MM.1S (cell line): ENCODE measurements around the gene ALDH2.

ENCODE experiments used
- DNase-seq: peaks from one replicate; pipeline ENCODE4 v3.0.0-alpha.2; 2015
- H2AFZ ChIP-seq: fragments of 300-600 bp; sonication (generic); 2 replicates; pipeline ENCODE4 v1.6.0; 2016; ENCODE audit warnings: antibody characterized with exemption, low read length
- H3F3A ChIP-seq: fragments of 300-600 bp; sonication (generic); 2 replicates; pipeline ENCODE4 v1.6.1; 2016; ENCODE audit warnings: mild to moderate bottlenecking, antibody characterized with exemption, low read length, moderate library complexity, mixed read lengths; ENCODE audit not compliant: insufficient read depth
- H3K27ac ChIP-seq: fragments of 300-600 bp; sonication (generic); 2 replicates; pipeline ENCODE4 v1.5.1; 2016; ENCODE audit warnings: mild to moderate bottlenecking, low read length
- H3K27me3 ChIP-seq: fragments of 300-600 bp; sonication (generic); replicated peaks from 2 replicates; pipeline ENCODE4 v1.6.0; 2016; ENCODE audit warnings: low read length; ENCODE audit not compliant: insufficient read depth
- H3K36me3 ChIP-seq: fragments of 300-600 bp; sonication (generic); replicated peaks from 2 replicates; pipeline ENCODE4 v1.6.1; 2016; ENCODE audit warnings: mild to moderate bottlenecking, low read length, mixed read lengths; ENCODE audit not compliant: insufficient read depth
- H3K4me1 ChIP-seq: fragments of 300-600 bp; sonication (generic); 2 replicates; pipeline ENCODE4 v1.6.1; 2016; ENCODE audit warnings: low read length, mixed read lengths
- H3K4me2 ChIP-seq: fragments of 300-600 bp; sonication (generic); 2 replicates; pipeline ENCODE4 v1.6.0; 2016; ENCODE audit warnings: low read depth, low read length
- H3K4me3 ChIP-seq: fragments of 300-600 bp; sonication (generic); 2 replicates; pipeline ENCODE4 v1.5.1; 2016; ENCODE audit warnings: low read length, mixed read lengths
- H3K79me2 ChIP-seq: fragments of 300-600 bp; sonication (generic); 2 replicates; pipeline ENCODE4 v1.6.1; 2016; ENCODE audit warnings: mixed run types, low read length, mixed read lengths
- H3K9ac ChIP-seq: fragments of 300-600 bp; sonication (generic); 2 replicates; pipeline ENCODE4 v1.6.1; 2016; ENCODE audit warnings: low read length, mixed read lengths
- H3K9me2 ChIP-seq: fragments of 300-600 bp; sonication (generic); replicated peaks from 2 replicates; pipeline ENCODE4 v1.6.1; 2016; ENCODE audit warnings: mild to moderate bottlenecking, low read length, mixed read lengths; ENCODE audit not compliant: insufficient read depth
- H3K9me3 ChIP-seq: fragments of 300-600 bp; sonication (generic); replicated peaks from 2 replicates; pipeline ENCODE4 v1.6.1; 2016; ENCODE audit warnings: mild to moderate bottlenecking, low read length, mixed read lengths; ENCODE audit not compliant: insufficient read depth
- H4K20me1 ChIP-seq: fragments of 300-600 bp; sonication (generic); 2 replicates; pipeline ENCODE4 v1.6.1; 2016; ENCODE audit warnings: mild to moderate bottlenecking, low read length, moderate library complexity, mixed read lengths; ENCODE audit not compliant: insufficient read depth
- EZH2 ChIP-seq: fragments of 300-600 bp; sonication (generic); optimal IDR thresholded peaks from 2 replicates; pipeline ENCODE3; 2017; ENCODE audit warnings: low read depth, mild to moderate bottlenecking, antibody characterized with exemption, low read length, mixed read lengths
- EZH2phosphoT487 ChIP-seq: fragments of 300-600 bp; sonication (generic); IDR thresholded peaks from 2 replicates; pipeline ENCODE4 v1.6.1; 2018; ENCODE audit warnings: antibody characterized with exemption, low read length
- TF ChIP-seq, protein P1 (sequence below): fragments of 300-600 bp; sonication (generic); IDR thresholded peaks from 2 replicates; pipeline ENCODE4 v1.5.1; 2016; ENCODE audit warnings: antibody characterized with exemption, low read length, mixed read lengths

ALDH2 gene

DNA sequence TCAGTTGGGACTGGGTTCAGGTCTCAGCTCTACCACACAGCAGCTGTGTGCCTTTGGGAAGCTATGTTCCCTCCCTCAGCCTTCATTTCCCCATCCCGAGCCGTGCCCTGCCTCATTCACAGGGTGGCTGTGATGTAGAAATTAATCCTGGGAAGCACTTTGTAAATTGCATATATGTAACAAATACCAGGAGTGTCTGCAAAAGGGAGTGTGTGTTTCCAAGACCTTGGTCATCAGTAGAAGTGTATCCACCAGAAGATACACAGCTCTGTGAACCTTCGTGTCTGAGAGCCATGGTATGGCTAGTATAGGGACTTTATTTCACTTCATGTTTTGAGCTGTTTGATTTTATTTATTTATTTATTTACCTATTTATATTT is 26.1 kb downstream of the ALDH2 start:
- H3K9me3 ChIP-seq = no peaks in the 10 kb centered on the region
- H3K36me3 ChIP-seq = no peaks in the 10 kb centered on the region
- no peak overlapping the region for H3K9ac ChIP-seq
- no peaks in the 10 kb centered on the region for H3F3A ChIP-seq
- no peak overlapping the region for H3K27ac ChIP-seq
- no peak for DNase-seq
- no peaks in the 10 kb centered on the region for H3K79me2 ChIP-seq
- no peaks in the 10 kb centered on the region for H4K20me1 ChIP-seq
- H3K9me2 ChIP-seq = no peaks in the 10 kb centered on the region
- TF ChIP-seq EZH2phosphoT487 (no peak), EZH2 (no peak)
- TF ChIP-seq, protein P1, sequence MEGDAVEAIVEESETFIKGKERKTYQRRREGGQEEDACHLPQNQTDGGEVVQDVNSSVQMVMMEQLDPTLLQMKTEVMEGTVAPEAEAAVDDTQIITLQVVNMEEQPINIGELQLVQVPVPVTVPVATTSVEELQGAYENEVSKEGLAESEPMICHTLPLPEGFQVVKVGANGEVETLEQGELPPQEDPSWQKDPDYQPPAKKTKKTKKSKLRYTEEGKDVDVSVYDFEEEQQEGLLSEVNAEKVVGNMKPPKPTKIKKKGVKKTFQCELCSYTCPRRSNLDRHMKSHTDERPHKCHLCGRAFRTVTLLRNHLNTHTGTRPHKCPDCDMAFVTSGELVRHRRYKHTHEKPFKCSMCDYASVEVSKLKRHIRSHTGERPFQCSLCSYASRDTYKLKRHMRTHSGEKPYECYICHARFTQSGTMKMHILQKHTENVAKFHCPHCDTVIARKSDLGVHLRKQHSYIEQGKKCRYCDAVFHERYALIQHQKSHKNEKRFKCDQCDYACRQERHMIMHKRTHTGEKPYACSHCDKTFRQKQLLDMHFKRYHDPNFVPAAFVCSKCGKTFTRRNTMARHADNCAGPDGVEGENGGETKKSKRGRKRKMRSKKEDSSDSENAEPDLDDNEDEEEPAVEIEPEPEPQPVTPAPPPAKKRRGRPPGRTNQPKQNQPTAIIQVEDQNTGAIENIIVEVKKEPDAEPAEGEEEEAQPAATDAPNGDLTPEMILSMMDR = no peak
- H3K27me3 ChIP-seq = no peaks in the 10 kb centered on the region
- no peak overlapping the region for H3K4me3 ChIP-seq
- no peak overlapping the region for H2AFZ ChIP-seq
- no peak overlapping the region for H3K4me2 ChIP-seq
- no peaks in the 10 kb centered on the region for H3K4me1 ChIP-seq

DNA sequence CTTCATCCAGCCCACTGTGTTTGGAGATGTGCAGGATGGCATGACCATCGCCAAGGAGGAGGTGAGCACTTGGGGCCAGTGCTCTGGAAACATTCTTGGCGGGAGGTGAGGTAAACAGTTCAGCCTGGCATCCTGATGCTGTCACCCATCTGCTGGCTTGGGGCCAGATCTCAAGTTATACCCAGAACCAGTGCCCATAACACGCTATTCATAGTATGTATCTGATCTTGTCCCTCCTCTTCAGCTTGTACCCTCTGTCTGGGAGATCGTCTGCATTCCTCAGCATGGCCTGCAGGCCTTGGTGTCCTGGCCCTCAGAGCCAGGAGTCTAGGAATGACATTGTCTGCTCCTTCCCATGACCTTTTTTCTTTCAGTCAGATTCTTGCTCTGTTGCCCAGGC is 31.4 kb downstream of the ALDH2 start:
- H3K4me1 ChIP-seq = no peaks in the 10 kb centered on the region
- TF ChIP-seq EZH2phosphoT487 (no peak), EZH2 (no peak)
- TF ChIP-seq, protein P1 = no peak
- H3K27ac ChIP-seq = no peak overlapping the region
- no peaks in the 10 kb centered on the region for H4K20me1 ChIP-seq
- H3K9me2 ChIP-seq = no peaks in the 10 kb centered on the region
- no peaks in the 10 kb centered on the region for H3K27me3 ChIP-seq
- H3K36me3 ChIP-seq = no peaks in the 10 kb centered on the region
- no peak overlapping the region for H2AFZ ChIP-seq
- H3F3A ChIP-seq = no peaks in the 10 kb centered on the region
- no peaks in the 10 kb centered on the region for H3K79me2 ChIP-seq
- no peak for DNase-seq
- no peak overlapping the region for H3K9ac ChIP-seq
- no peaks in the 10 kb centered on the region for H3K9me3 ChIP-seq
- H3K4me3 ChIP-seq = no peak overlapping the region
- H3K4me2 ChIP-seq = no peak overlapping the region

DNA sequence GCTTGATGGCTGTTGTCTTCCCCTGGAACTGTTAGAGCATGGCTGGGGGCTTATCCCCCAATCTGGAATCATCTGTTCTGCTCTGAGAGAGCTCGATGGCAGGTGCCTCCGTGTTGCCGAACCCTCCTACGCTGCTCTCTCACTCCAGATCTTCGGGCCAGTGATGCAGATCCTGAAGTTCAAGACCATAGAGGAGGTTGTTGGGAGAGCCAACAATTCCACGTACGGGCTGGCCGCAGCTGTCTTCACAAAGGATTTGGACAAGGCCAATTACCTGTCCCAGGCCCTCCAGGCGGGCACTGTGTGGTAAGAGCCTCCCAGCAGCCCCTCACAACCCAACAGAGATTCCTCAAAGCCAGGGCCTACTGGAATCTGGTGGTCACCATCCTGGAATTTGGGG is 33.0 kb downstream of the ALDH2 start:
- no peak overlapping the region for H3K27ac ChIP-seq
- TF ChIP-seq, protein P1 = no peak
- TF ChIP-seq EZH2 (no peak), EZH2phosphoT487 (no peak)
- no peaks in the 10 kb centered on the region for H3K27me3 ChIP-seq
- no peak overlapping the region for H3K4me3 ChIP-seq
- H3K9ac ChIP-seq = no peak overlapping the region
- no peaks in the 10 kb centered on the region for H3K9me3 ChIP-seq
- H3K4me1 ChIP-seq = no peaks in the 10 kb centered on the region
- DNase-seq = no peak
- no peaks in the 10 kb centered on the region for H3K36me3 ChIP-seq
- H3K79me2 ChIP-seq = no peaks in the 10 kb centered on the region
- H3K4me2 ChIP-seq = no peak overlapping the region
- H3F3A ChIP-seq = no peaks in the 10 kb centered on the region
- H3K9me2 ChIP-seq = no peaks in the 10 kb centered on the region
- H4K20me1 ChIP-seq = no peaks in the 10 kb centered on the region
- no peak overlapping the region for H2AFZ ChIP-seq

DNA sequence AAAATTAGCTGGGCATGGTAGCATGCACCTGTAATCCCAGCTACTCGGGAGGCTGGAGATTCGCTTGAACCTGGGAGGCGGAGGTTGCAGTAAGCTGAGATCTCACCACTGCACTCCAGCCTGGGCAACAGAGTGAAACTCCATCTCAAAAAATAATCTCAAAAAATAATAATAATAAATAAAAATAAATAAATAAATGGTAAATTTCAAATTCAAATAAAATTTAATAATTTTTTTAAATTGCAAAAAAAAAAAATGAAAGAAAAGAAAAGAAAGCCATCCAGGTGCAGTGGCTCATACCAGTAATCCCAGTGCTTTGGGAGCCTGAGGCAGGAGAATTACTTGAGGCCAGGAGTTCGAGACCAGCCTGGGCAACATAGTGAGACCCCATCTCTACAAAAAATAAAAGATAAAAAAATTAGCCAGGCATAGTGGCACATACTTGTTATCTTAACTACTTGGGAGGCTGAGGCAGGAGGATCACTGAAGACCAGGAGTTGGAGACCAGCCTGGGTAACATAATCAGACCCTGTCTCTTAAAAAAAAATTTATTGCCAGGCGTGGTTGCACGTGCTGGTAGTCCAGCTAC is 36.4 kb downstream of the ALDH2 start:
- no peak for DNase-seq
- Histone ChIP-seq H3K79me2 (no peaks in the 10 kb centered on the region), H3K36me3 (no peaks in the 10 kb centered on the region), H3K27me3 (no peaks in the 10 kb centered on the region), H3K9me2 (no peaks in the 10 kb centered on the region), H2AFZ (no peak overlapping the region), H3F3A (no peaks in the 10 kb centered on the region), H3K4me3 (no peak overlapping the region), H3K9me3 (no peaks in the 10 kb centered on the region), H3K9ac (no peak overlapping the region), H4K20me1 (no peaks in the 10 kb centered on the region), H3K4me2 (no peak overlapping the region), H3K27ac (no peak overlapping the region), H3K4me1 (no peaks in the 10 kb centered on the region)
- TF ChIP-seq EZH2 = no peak
- no peak for TF ChIP-seq EZH2phosphoT487
- TF ChIP-seq, protein P1 = no peak
